GM19467 (cell line): Measurements from ENCODE around the gene BST1.

ENCODE experiments used
- ATAC-seq: cut with Tn5 transposase; IDR thresholded peaks from one replicate; pipeline ENCODE4 v1.9.1; 2021; ENCODE audit warnings: mild to moderate bottlenecking, moderate library complexity; ENCODE audit not compliant: unreplicated experiment

BST1 gene

DNA sequence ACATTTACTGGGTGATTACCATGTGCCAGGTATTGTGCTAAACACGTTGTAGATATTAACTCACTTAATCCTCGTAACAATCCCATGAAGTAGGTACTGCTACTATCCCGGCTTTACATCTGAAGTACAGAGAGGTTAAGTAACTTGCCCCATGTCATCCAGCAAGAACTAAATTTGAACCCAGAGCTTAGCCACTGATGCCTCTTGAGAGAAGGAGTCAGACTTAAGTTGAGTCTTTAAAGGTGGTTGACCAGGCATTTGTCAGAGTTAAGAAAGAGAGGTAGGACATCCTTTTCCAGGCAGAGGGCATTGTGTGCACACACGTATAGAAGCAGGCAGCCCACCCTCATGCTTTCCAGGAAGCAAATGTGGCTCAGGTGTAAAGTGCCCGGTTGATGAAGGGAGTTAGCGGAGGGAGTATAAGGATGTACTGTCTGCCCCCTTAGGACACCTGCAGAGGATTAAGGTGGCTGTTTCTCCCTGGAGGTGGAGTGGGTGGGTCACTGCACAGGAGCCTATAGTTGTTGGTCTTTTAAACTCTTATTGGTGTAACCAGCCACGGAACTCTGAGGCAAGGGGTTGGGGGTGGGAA, 74.9 kb downstream of the BST1 start:
- no peak for ATAC-seq

DNA sequence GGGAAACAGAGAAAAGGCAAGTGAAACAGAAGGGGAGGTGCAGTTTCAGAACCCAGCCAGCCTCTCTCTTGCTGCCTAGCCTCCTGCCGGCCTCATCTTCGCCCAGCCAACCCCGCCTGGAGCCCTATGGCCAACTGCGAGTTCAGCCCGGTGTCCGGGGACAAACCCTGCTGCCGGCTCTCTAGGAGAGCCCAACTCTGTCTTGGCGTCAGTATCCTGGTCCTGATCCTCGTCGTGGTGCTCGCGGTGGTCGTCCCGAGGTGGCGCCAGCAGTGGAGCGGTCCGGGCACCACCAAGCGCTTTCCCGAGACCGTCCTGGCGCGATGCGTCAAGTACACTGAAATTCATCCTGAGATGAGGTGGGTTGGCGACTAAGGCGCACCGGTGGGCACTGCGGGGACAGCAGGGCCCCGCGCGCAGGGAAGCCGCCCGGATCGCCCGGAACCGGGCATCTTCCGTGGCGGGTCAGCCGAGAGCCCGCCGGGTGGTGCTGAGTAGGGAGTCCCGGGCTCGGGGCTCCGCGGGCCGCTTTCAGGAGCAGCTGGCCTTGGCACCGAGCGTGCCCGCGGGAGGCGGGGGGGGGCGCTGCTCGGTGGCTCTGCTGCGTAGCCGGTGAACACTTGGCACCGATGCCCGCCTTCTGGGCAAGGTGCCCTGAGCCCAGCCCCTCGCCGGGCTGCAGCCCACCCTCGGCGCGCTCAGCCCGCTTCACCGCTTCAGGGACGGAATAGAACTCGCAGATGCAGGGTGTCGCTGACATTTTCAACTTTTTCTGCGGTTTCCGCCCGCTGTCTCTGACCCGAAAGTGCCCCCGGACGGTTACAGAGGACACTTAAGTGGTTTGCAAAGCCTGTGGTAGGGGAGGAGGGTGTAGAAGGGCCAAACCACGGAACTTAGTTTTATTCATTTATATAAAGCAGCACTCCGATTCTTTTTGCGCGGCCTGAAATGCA, 75.7 kb downstream of the BST1 start, which contains the start of gene CD38:
TSS of gene CD38 (plus strand) at position 40 of the 953 bp plus-strand sequence. CDS start at position 127, 87 bp downstream.
- peak; percentile 66 for ATAC-seq

DNA sequence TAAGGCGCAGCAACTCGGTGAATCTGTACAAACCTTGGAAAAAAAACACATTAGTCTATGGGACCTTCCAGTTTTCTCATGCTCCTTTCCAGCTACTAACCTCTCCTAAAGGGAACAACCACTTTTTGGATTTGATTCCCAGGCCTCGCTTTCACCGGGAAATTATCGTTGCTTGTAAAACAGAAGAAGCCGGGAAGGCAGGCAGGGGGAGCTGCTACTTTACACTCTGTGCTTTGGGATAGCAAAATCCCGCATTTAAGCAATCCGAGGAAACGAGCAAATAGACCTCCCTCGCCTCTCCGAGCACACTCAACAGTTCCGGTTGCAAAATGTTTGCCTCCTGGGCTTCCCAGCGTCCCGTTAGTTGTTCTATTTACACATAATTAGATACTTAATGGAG, 76.4 kb downstream of the BST1 start:
- no peak for ATAC-seq

DNA sequence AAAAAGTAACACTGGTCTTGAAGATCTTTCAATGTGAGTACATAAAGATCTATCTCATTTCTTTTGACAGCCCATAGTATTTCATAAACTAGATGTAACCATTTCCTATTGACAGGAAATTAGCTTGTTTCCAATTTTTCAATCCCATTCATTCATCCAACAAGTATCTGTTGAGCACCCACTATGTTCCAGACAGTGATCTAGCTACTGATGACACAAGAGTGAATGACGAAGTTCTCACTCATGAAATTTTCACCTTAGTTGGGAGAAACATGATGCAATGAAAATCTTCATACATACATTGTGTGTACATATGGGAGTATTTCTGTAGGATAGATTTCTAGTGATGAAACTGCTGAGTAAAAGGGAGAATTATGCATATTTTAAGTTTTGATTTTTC, 76.9 kb downstream of the BST1 start:
- no peak for ATAC-seq

DNA sequence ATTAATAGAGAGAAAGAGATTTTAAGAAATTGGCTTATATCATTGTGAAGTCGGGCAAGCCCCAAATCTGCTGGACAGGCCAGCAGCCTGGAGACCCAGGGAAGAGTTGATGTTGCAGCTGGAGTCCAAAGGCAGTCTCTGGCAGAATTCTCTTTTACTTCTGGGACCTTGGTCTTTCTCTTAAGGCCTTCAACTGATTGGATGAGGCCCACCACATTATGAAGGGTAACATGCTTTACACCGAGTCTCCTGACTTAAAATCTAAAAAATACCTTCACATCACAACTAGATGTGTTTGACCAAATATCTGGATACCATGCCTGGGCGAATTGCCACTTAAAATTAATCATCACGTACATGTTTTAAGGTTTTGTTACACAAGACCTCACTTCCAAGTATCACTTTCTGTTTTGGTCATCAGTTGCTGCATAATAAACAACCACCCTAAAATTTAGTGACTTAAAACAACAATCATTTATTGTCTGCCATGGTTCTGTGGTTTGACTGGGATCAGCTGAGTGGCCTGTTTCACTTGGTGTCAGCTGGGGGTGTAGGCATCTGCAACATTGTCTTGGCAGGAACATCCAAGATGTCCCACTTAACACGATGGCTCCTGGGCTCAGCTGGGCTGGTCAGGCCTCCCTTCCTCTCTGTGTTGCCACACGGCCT, 78.7 kb downstream of the BST1 start:
- no peak for ATAC-seq
